ENCODE results near the gene PCDHGC4. TPM values are rescaled to one million over a fixed set of nuclear protein-coding genes. Genes with fewer than 3 reads are reported as not detected.

PCDHGC4 gene
- total RNA-seq, 1 donor from 2014 or later: 3.6 TPM

GRCh38 chr5:141490271-141490670 is 5.4 kb downstream of the PCDHGC4 start:
- DNase-seq (ENCODE audit: low spot score): no peak

- no peak for DNase-seq (ENCODE audit: low spot score)
Observed at GRCh38 chr5:141490771-141491170, 5.9 kb downstream of the PCDHGC4 start.

GRCh38 chr5:141491323-141492167 is 6.7 kb downstream of the PCDHGC4 start:
- DNase-seq (ENCODE audit: low spot score): peak; percentile 40

GRCh38 chr5:141492168-141492885 is 7.5 kb downstream of the PCDHGC4 start:
- peak; percentile 42 for DNase-seq (ENCODE audit: low spot score)

- DNase-seq (ENCODE audit: low spot score): no peak
Observed at GRCh38 chr5:141493500-141494422, 8.9 kb downstream of the PCDHGC4 start.

GRCh38 chr5:141494761-141495452 is 10.1 kb downstream of the PCDHGC4 start:
- DNase-seq (ENCODE audit: low spot score): no peak

GRCh38 chr5:141495453-141495811 is 10.6 kb downstream of the PCDHGC4 start:
- DNase-seq (ENCODE audit: low spot score): no peak

- DNase-seq (ENCODE audit: low spot score): no peak
Observed at GRCh38 chr5:141496038-141496437, 11.2 kb downstream of the PCDHGC4 start.

- no peak for DNase-seq (ENCODE audit: low spot score)
Observed at GRCh38 chr5:141501761-141502160, 16.9 kb downstream of the PCDHGC4 start.

- no peak for DNase-seq (ENCODE audit: low spot score)
Observed at GRCh38 chr5:141503681-141504080, 18.9 kb downstream of the PCDHGC4 start.

GRCh38 chr5:141504216-141504615 is 19.4 kb downstream of the PCDHGC4 start:
- no peak for DNase-seq (ENCODE audit: low spot score)

GRCh38 chr5:141506381-141507155 is 21.7 kb downstream of the PCDHGC4 start:
- DNase-seq (ENCODE audit: low spot score): no peak

- no peak for DNase-seq (ENCODE audit: low spot score)
Observed at GRCh38 chr5:141507387-141508091, 22.7 kb downstream of the PCDHGC4 start.

- DNase-seq (ENCODE audit: low spot score): no peak
Observed at GRCh38 chr5:141508440-141508797, 23.6 kb downstream of the PCDHGC4 start.

GRCh38 chr5:141508798-141509611 is 24.2 kb downstream of the PCDHGC4 start:
- DNase-seq (ENCODE audit: low spot score): peak; percentile 71

- no peak for DNase-seq (ENCODE audit: low spot score)
Observed at GRCh38 chr5:141510160-141510559, 25.3 kb downstream of the PCDHGC4 start.

GRCh38 chr5:141510850-141511601 is 26.2 kb downstream of the PCDHGC4 start:
- DNase-seq (ENCODE audit: low spot score): no peak

GRCh38 chr5:141511771-141512325 is 27.0 kb downstream of the PCDHGC4 start:
- no peak for DNase-seq (ENCODE audit: low spot score)
